IMR-90 (cell line): ENCODE results near the gene CPXM2. TPM values are rescaled to one million over a fixed set of nuclear protein-coding genes. Genes with fewer than 3 reads are reported as not detected.

Experiments used
- ATAC-seq: fragments of 200-7000 bp; cut with Tn5 transposase; 2 replicates; pipeline ENCODE4 v1.9.1; 2020; ENCODE audit warnings: low read depth, mild to moderate bottlenecking, moderate library complexity
- BruUV-seq: library from RNA; stranded (reverse); fragments of 400-500 nt; replicated peaks from 2 replicates; lab custom pipeline; 2021; lab: Mats Ljungman, UMichigan
- CTCF ChIA-PET: fragments of 300-600 bp; formaldehyde crosslinking; extraction: SDS; loops from one replicate; lab custom pipeline; 2021; ENCODE audit warnings: antibody characterized with exemption; lab: Yijun Ruan, JAX
- POLR2A ChIA-PET: fragments of 300-600 bp; sonication (Branson Sonifier 250); formaldehyde crosslinking; loops from one replicate; lab custom pipeline; 2022; ENCODE audit warnings: antibody characterized with exemption; ENCODE audit not compliant: unreplicated experiment; lab: Charles Lee
- DNase-seq: peaks from one replicate; pipeline ENCODE4 v3.0.0; 2013
- H2AFZ ChIP-seq: replicated peaks from 2 replicates; pipeline ENCODE3; 2013; ENCODE audit warnings: low read length, mild to moderate bottlenecking; ENCODE audit not compliant: poor library complexity
- H2AK5ac ChIP-seq: 2 replicates; pipeline ENCODE4 v1.6.1; 2013; ENCODE audit warnings: low read depth, low read length, inconsistent platforms
- H2AK9ac ChIP-seq: replicated peaks from 2 replicates; pipeline ENCODE3; 2013; ENCODE audit warnings: mild to moderate bottlenecking, low read depth, low read length, moderate library complexity; ENCODE audit not compliant: poor library complexity
- H2BK120ac ChIP-seq: 2 replicates; pipeline ENCODE4 v1.6.1; 2013; ENCODE audit warnings: low read depth, low read length, inconsistent platforms
- H2BK15ac ChIP-seq: 3 replicates; pipeline ENCODE4 v1.6.1; 2013; ENCODE audit warnings: low read depth, low read length, inconsistent platforms
- H2BK20ac ChIP-seq: 2 replicates; pipeline ENCODE4 v1.6.1; 2013; ENCODE audit warnings: low read depth, mild to moderate bottlenecking, inconsistent platforms, low read length, moderate library complexity
- H2BK5ac ChIP-seq: 2 replicates; pipeline ENCODE4 v1.6.1; 2013; ENCODE audit warnings: mild to moderate bottlenecking, low read depth, low read length, inconsistent platforms; ENCODE audit not compliant: poor library complexity, severe bottlenecking
- H3K14ac ChIP-seq: replicated peaks from 2 replicates; pipeline ENCODE4 v1.6.1; 2013; ENCODE audit warnings: low read depth, low read length, inconsistent platforms
- H3K18ac ChIP-seq: 2 replicates; pipeline ENCODE4 v1.6.1; 2013; ENCODE audit warnings: low read depth, low read length, control low read depth
- H3K23ac ChIP-seq: 2 replicates; pipeline ENCODE4 v1.6.1; 2013; ENCODE audit warnings: low read depth, low read length, inconsistent platforms
- H3K27ac ChIP-seq: 2 replicates; pipeline ENCODE4 v1.5.1; 2013; ENCODE audit warnings: mild to moderate bottlenecking, control low read depth, low read length; ENCODE audit not compliant: insufficient read depth
- H3K27me3 ChIP-seq: 2 replicates; pipeline ENCODE4 v1.6.1; 2013; ENCODE audit warnings: low read length; ENCODE audit not compliant: control insufficient read depth, insufficient read depth
- H3K36me3 ChIP-seq: 2 replicates; pipeline ENCODE4 v1.6.1; 2013; ENCODE audit warnings: low read length, mixed read lengths; ENCODE audit not compliant: control insufficient read depth, insufficient read depth
- H3K4ac ChIP-seq: 2 replicates; pipeline ENCODE4 v1.6.1; 2013; ENCODE audit warnings: low read depth, low read length, inconsistent platforms
- H3K4me1 ChIP-seq: 2 replicates; pipeline ENCODE4 v1.6.1; 2013; ENCODE audit warnings: low read length, mixed read lengths; ENCODE audit not compliant: control insufficient read depth, insufficient read depth
- H3K4me2 ChIP-seq: 2 replicates; pipeline ENCODE4 v1.6.1; 2013; ENCODE audit warnings: low read depth, mild to moderate bottlenecking, control low read depth, low read length, moderate library complexity
- H3K4me3 ChIP-seq: 2 replicates; pipeline ENCODE4 v1.5.1; 2013; ENCODE audit warnings: low read depth, mild to moderate bottlenecking, control low read depth, low read length, moderate library complexity; ENCODE audit not compliant: insufficient read depth
- H3K56ac ChIP-seq: 2 replicates; pipeline ENCODE4 v1.6.1; 2013; ENCODE audit warnings: low read length, inconsistent platforms; ENCODE audit not compliant: insufficient read depth; ENCODE audit errors: extremely low read depth
- H3K79me1 ChIP-seq, 2 experiments: 2 replicates each; pipeline ENCODE4 v1.6.1; 2013; ENCODE audit warnings: low read length in 2 of 2, inconsistent platforms in 1 of 2, low read depth in 1 of 2
- H3K9ac ChIP-seq: 2 replicates; pipeline ENCODE4 v1.6.1; 2013; ENCODE audit warnings: low read depth, low read length, control low read depth
- H3K9me1 ChIP-seq: 2 replicates; pipeline ENCODE4 v1.6.1; 2013; ENCODE audit warnings: low read length, inconsistent platforms; ENCODE audit not compliant: insufficient read depth
- H3K9me3 ChIP-seq: 2 replicates; pipeline ENCODE4 v1.6.1; 2013; ENCODE audit warnings: low read length; ENCODE audit not compliant: control insufficient read depth, insufficient read depth
- H4K20me1 ChIP-seq: 2 replicates; pipeline ENCODE4 v1.6.1; 2013; ENCODE audit warnings: low read length, inconsistent platforms; ENCODE audit not compliant: insufficient read depth
- H4K5ac ChIP-seq: 2 replicates; pipeline ENCODE4 v1.6.1; 2013; ENCODE audit warnings: mild to moderate bottlenecking, low read depth, low read length, control low read depth
- H4K8ac ChIP-seq, 2 experiments: 2 replicates each; pipeline ENCODE4 v1.6.1; 2013; ENCODE audit warnings: low read depth in 2 of 2, low read length in 2 of 2, control low read depth in 1 of 2, inconsistent platforms in 1 of 2
- H4K91ac ChIP-seq: 2 replicates; pipeline ENCODE4 v1.6.1; 2013; ENCODE audit warnings: low read depth, low read length, inconsistent platforms; ENCODE audit not compliant: insufficient read depth
- BHLHE40 ChIP-seq: fragments of 150-350 bp; IDR thresholded peaks from 2 replicates; pipeline ENCODE4 v1.6.1; 2016; ENCODE audit warnings: mild to moderate bottlenecking, low read depth, low read length
- CHD1 ChIP-seq: IDR thresholded peaks from 2 replicates; pipeline ENCODE4 v1.6.1; 2012; ENCODE audit warnings: low read depth, low read length, improper control_type of control experiment
- MAFK ChIP-seq: IDR thresholded peaks from 2 replicates; pipeline ENCODE4 v1.6.1; 2012; ENCODE audit warnings: low read depth, low read length, improper control_type of control experiment
- MAZ ChIP-seq: IDR thresholded peaks from 2 replicates; pipeline ENCODE4 v1.6.1; 2012; ENCODE audit warnings: low read depth, mild to moderate bottlenecking, low read length, improper control_type of control experiment, moderate library complexity, borderline replicate concordance
- POLR2A ChIP-seq: IDR thresholded peaks from 2 replicates; pipeline ENCODE4 v1.6.1; 2012; ENCODE audit warnings: mild to moderate bottlenecking, low read depth, low read length
- RAD21 ChIP-seq: IDR thresholded peaks from 2 replicates; pipeline ENCODE4 v1.6.1; 2012; ENCODE audit warnings: low read length, improper control_type of control experiment
- SMC3 ChIP-seq: fragments of 150-350 bp; IDR thresholded peaks from 2 replicates; pipeline ENCODE4 v1.6.1; 2016; ENCODE audit warnings: low read depth, mild to moderate bottlenecking, antibody characterized with exemption, low read length, moderate library complexity
- WGBS, 2 experiments: methylation state at CpG; one replicate each; pipeline versions ENCODE4 v1.1.5 to v1.1.7; 2013; ENCODE audit warnings: missing lambda C conversion rate in 2 of 2; ENCODE audit not compliant: insufficient read length in 1 of 2; ENCODE audit errors: extremely low coverage in 2 of 2; 5-methylcytosine and 5-hydroxymethylcytosine counted together
- dilution Hi-C: fragments of 300-500 bp; cut with HindIII; formaldehyde crosslinking; loops from one replicate; pipeline ENCODE4 v1.14.3; 2018; ENCODE audit warnings: low sequenced_read_pairs; ENCODE audit not compliant: unreplicated experiment
- in situ Hi-C: fragments of 300-500 bp; cut with MboI; formaldehyde crosslinking; loops from 3 replicates; pipeline ENCODE4 v1.14.3; 2019; ENCODE audit warnings: low sequenced_read_pairs, inconsistent platforms, mixed read lengths
- intact Hi-C: fragments of 100-400 bp; cut with micrococcal nuclease; formaldehyde crosslinking; loops from 2 replicates; pipeline ENCODE4 v1.10.0; 2022
- polyA plus RNA-seq, 3 experiments: library from polyadenylated mRNA; depleted of rRNA; stranded (reverse); fragments of >200 nt; gene quantifications; 2 replicates each; pipeline ENCODE4 v1.2.3, GENCODE V29; 2012; ENCODE audit warnings: low replicate concordance in 1 of 3
- total RNA-seq: library from RNA; depleted of rRNA; stranded (reverse); fragments of >200 nt; gene quantifications from 2 replicates; pipeline ENCODE4 v1.2.3, GENCODE V29; 2012
- TF ChIP-seq, protein P1 (sequence below): fragments of 150-350 bp; IDR thresholded peaks from 2 replicates; pipeline ENCODE4 v1.6.1; 2016; ENCODE audit warnings: low read depth, mild to moderate bottlenecking, low read length, moderate library complexity, borderline replicate concordance
- TF ChIP-seq, protein P2 (sequence below): conservative IDR thresholded peaks from 2 replicates; pipeline ENCODE4 v1.5.1; 2012; ENCODE audit warnings: mild to moderate bottlenecking, low read depth, low read length, improper control_type of control experiment

CPXM2 gene
- total and polyA plus RNA-seq, 2 of the 4 experiments (the other 2 are of a cell fraction), result not detected

DNA sequence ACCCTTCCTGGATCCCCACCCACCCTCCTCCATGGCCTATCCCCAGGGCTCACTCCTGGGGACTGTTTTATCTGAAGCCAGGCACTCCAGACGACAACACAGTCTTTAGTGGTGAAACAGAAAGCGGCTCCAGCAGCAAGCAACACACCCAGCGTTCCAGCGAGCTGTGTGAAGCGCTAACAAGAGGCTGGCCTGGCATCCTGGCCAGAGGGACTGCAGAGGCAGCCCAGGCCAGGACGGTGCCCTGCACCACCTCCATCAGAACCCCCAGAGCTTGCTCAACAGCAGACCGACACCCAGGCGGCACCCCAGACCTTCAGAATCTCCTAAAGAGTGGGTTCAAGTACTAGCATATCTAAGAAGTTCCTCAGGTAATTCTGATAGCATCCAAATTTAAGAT, 2.0 kb upstream of the CPXM2 start:
- 14% methylated on average over 1 of the region's 8 CpGs; no CpG with 5 or more reads in 1 of the 2 experiments for WGBS, 2 experiments
- BruUV-seq, result no TSS peak
- no peak overlapping the region for H3K4me2 ChIP-seq
- no peak overlapping the region for H3K4me3 ChIP-seq
- no peaks in the 10 kb centered on the region for H4K20me1 ChIP-seq
- no peak overlapping the region for H2BK5ac ChIP-seq
- H3K23ac ChIP-seq, result no peak overlapping the region
- H2AK5ac ChIP-seq, result no peak overlapping the region
- no peak overlapping the region for H2AK9ac ChIP-seq
- in situ Hi-C loops, result no loop called here
- no peak overlapping the region for H3K18ac ChIP-seq
- peaks cover 27% of the 10 kb centered on the region for H3K9me3 ChIP-seq
- no peak overlapping the region for H3K56ac ChIP-seq
- H2BK15ac ChIP-seq, result no peak overlapping the region
- DNase-seq, result no peak
- no peak overlapping the region for H4K5ac ChIP-seq
- ChIA-PET POLR2A (no interaction called here), CTCF (no interaction called here)
- H3K14ac ChIP-seq, result no peak overlapping the region
- no peaks in the 10 kb centered on the region for H3K4me1 ChIP-seq
- no peak for ATAC-seq
- no peak overlapping the region for H2BK20ac ChIP-seq
- TF ChIP-seq RAD21 (no peak), POLR2A (no peak), BHLHE40 (no peak), CHD1 (no peak), MAZ (no peak), SMC3 (no peak), MAFK (no peak)
- TF ChIP-seq, protein P1, sequence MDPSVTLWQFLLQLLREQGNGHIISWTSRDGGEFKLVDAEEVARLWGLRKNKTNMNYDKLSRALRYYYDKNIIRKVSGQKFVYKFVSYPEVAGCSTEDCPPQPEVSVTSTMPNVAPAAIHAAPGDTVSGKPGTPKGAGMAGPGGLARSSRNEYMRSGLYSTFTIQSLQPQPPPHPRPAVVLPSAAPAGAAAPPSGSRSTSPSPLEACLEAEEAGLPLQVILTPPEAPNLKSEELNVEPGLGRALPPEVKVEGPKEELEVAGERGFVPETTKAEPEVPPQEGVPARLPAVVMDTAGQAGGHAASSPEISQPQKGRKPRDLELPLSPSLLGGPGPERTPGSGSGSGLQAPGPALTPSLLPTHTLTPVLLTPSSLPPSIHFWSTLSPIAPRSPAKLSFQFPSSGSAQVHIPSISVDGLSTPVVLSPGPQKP, result no peak
- TF ChIP-seq, protein P2, sequence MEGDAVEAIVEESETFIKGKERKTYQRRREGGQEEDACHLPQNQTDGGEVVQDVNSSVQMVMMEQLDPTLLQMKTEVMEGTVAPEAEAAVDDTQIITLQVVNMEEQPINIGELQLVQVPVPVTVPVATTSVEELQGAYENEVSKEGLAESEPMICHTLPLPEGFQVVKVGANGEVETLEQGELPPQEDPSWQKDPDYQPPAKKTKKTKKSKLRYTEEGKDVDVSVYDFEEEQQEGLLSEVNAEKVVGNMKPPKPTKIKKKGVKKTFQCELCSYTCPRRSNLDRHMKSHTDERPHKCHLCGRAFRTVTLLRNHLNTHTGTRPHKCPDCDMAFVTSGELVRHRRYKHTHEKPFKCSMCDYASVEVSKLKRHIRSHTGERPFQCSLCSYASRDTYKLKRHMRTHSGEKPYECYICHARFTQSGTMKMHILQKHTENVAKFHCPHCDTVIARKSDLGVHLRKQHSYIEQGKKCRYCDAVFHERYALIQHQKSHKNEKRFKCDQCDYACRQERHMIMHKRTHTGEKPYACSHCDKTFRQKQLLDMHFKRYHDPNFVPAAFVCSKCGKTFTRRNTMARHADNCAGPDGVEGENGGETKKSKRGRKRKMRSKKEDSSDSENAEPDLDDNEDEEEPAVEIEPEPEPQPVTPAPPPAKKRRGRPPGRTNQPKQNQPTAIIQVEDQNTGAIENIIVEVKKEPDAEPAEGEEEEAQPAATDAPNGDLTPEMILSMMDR, result no peak
- no peak overlapping the region for H3K4ac ChIP-seq
- no peaks in the 10 kb centered on the region for H3K36me3 ChIP-seq
- no peaks in the 10 kb centered on the region for H3K79me1 ChIP-seq
- H3K27me3 ChIP-seq, result no peaks in the 10 kb centered on the region
- dilution Hi-C loops, result no loop called here
- H3K9me1 ChIP-seq, result no peaks in the 10 kb centered on the region
- no peak overlapping the region for H4K91ac ChIP-seq
- H3K9ac ChIP-seq, result no peak overlapping the region
- intact Hi-C loops, result no loop called here
- H2BK120ac ChIP-seq, result no peak overlapping the region
- H2AFZ ChIP-seq, result no peak overlapping the region
- H4K8ac ChIP-seq, result no peak overlapping the region
- H3K27ac ChIP-seq, result no peak overlapping the region
